Heart right ventricle (tissue), 16 donors: ENCODE measurements around the gene NDE1. TPM values are rescaled to one million over a fixed set of nuclear protein-coding genes. Genes with fewer than 3 reads are reported as not detected.

Experiments
- ATAC-seq, 8 donors: fragments of 200-7000 bp; cut with Tn5 transposase; one replicate each; pipeline ENCODE4 v1.9.1; 2020; ENCODE audit warnings: mild to moderate bottlenecking in 8 of 8, moderate library complexity in 8 of 8, moderate number of reproducible peaks in 1 of 8
- DNase-seq, 2 donors: peaks; one replicate each; pipeline ENCODE4 v3.0.0-alpha.2; 2020
- H3K27ac ChIP-seq, 10 donors: fragments of 200-600 bp; sonication (generic) in 2 of 10; one replicate each; pipeline versions ENCODE4 v1.5.0 to v1.8.0; 2020 to 2022; ENCODE audit warnings: mild to moderate bottlenecking in 3 of 10
- H3K27me3 ChIP-seq, 7 donors: fragments of 200-600 bp; one replicate each; pipeline ENCODE4 v1.8.0; 2021 to 2022; ENCODE audit warnings: mild to moderate bottlenecking in 2 of 7
- H3K36me3 ChIP-seq, 9 donors: fragments of 200-600 bp; sonication (generic) in 1 of 9; one replicate each; pipeline versions ENCODE4 v1.5.0 to v1.8.0; 2020 to 2022; ENCODE audit warnings: mild to moderate bottlenecking in 2 of 9
- H3K4me1 ChIP-seq, 9 donors: fragments of 200-600 bp; sonication (generic) in 1 of 9; one replicate each; pipeline versions ENCODE4 v1.5.0 to v1.8.0; 2020 to 2022; ENCODE audit warnings: mild to moderate bottlenecking in 4 of 9
- H3K4me3 ChIP-seq, 10 donors: fragments of 200-600 bp; sonication (generic) in 2 of 10; one replicate each; pipeline versions ENCODE4 v1.5.0 to v1.8.0; 2020 to 2022; ENCODE audit warnings: mild to moderate bottlenecking in 7 of 10, moderate library complexity in 2 of 10
- H3K9me3 ChIP-seq, 11 donors: fragments of 200-600 bp in 10 of 11; sonication (generic) in 2 of 11; one replicate each; pipeline versions ENCODE4 v1.5.0 to v1.8.0; 2013 to 2022; ENCODE audit warnings: mild to moderate bottlenecking in 2 of 11, control low read depth in 1 of 11, moderate library complexity in 1 of 11
- CTCF ChIP-seq, 9 donors: fragments of 200-600 bp; sonication (generic) in 2 of 9; IDR thresholded peaks; one replicate each; pipeline versions ENCODE4 v1.5.0 to v1.8.0; 2021 to 2022; ENCODE audit warnings: antibody characterized with exemption in 9 of 9, mild to moderate bottlenecking in 5 of 9, moderate library complexity in 1 of 9
- WGBS, 2 donors: extraction: QIAGEN DNeasy Blood & Tissue Kit; methylation state at CpG; one replicate each; pipeline ENCODE4 v1.1.7; 2013; ENCODE audit warnings: inconsistent platforms in 1 of 2; 5-methylcytosine and 5-hydroxymethylcytosine counted together
- intact Hi-C, 10 donors: fragments of 100-400 bp; cut with DNase I; formaldehyde crosslinking; loops; one replicate each; pipeline versions ENCODE4 v1.11.1 to v1.14.2; 2022
- polyA plus RNA-seq, 2 donors: library from polyadenylated mRNA; stranded (reverse); fragments of 200-250 nt; gene quantifications; one replicate each; pipeline ENCODE4 v1.2.3, GENCODE V29; 2013
- total RNA-seq, 10 donors: library from RNA; stranded (reverse); fragmentation: NEBNext Ultra II Directional in 3 of 10; extraction: Animal tissue kit (Norgen Biotek cat#: 25700) in 3 of 10; gene quantifications; one replicate each; pipeline versions ENCODE4 v1.2.1 to v1.2.4, GENCODE V29; 2021 to 2023
- donor health status: Arrhythmogenic right ventricular cardiomyopathy.
- donor health status: ischemic (EF 13 %, LVEDD 7.1; RV severe dilation, severe dysfunction).
- donor health status: healthy with polysubstance abuse.
- donor health status: DM: no; HTN: yes; CAD: no.
- donor health status: DM: no; HTN: no; CAD: no.
- donor health status: ischemic (EF 25% LVEDD 6.9; RV normal size, moderate dysfunction).
- donor health status: ischemic (EF 25% LVEDD 5.7; RV mildly dilated, moderate dysfunction).
- donor health status: healthy.
- donor health status: DM: yes; HTN: yes; CAD: no.
- donor health status: Ischemic cardiomyopathy.
- donor health status: ischemic (EF 35%, LVEDD 5.7; RV mildly dilated, moderate dysfunction).
- donor health status: nonischemic (EF 11% LVEDD 7.7; RV severe dilation, severe dysfunction).
- donor health status: DM: yes; HTN: yes; CAD: no.
- donor health status: PGD.
- donor health status: ischemic (EF 29% LVEDD 5.4; RV normal size, mild dysfunction).
- donor health status: nonischemic (EF 23%, LVEDD 6.1; RV moderate dilation, normal function).

NDE1 gene
- total and polyA plus RNA-seq, 12 donors = 6.0 to 29.0 (median 18.6) TPM

- H3K27me3 ChIP-seq = no peaks in the 10 kb centered on the region
- no peak for DNase-seq
- H3K27ac ChIP-seq = no peak overlapping the region
- no peak for ATAC-seq
- H3K4me1 ChIP-seq = peaks cover 0 to 14% (median 0%) of the 10 kb centered on the region in 9 donors
- WGBS, 2 donors = 71 to 77% methylated on average over 12 of the region's 12 CpGs
- H3K9me3 ChIP-seq = no peaks in the 10 kb centered on the region
- intact Hi-C loops = loop anchor here in 6 of 10 donors (5.0 to 10.0 kb wide), 5 partner anchors 63 to 286 kb away; partner anchors contain the start of gene MARF1 (in 1 of the 6)
- peaks cover 0 to 55% (median 9%) of the 10 kb centered on the region in 9 donors for H3K36me3 ChIP-seq
- TF ChIP-seq CTCF (IDR thresholded peaks at IDR 0.05) = no peak
- no peak overlapping the region for H3K4me3 ChIP-seq
Observed at GRCh38 chr16:15708096-15708495, 58.1 kb downstream of the NDE1 start.

- WGBS, 2 donors = 92% methylated on average over 7 of the region's 7 CpGs
- no peak overlapping the region for H3K27ac ChIP-seq
- no peaks in the 10 kb centered on the region for H3K9me3 ChIP-seq
- intact Hi-C loops = loop anchor here in 6 of 10 donors (5.0 to 10.0 kb wide), 5 partner anchors 64 to 287 kb away; partner anchors contain the start of gene MARF1 (in 1 of the 6)
- no peaks in the 10 kb centered on the region for H3K27me3 ChIP-seq
- peaks cover 0 to 62% (median 9%) of the 10 kb centered on the region in 9 donors for H3K36me3 ChIP-seq
- no peak overlapping the region for H3K4me3 ChIP-seq
- no peak for TF ChIP-seq CTCF (IDR thresholded peaks at IDR 0.05)
- DNase-seq (no peak), ATAC-seq (no peak)
- peaks cover 0 to 12% (median 0%) of the 10 kb centered on the region in 9 donors for H3K4me1 ChIP-seq
Observed at GRCh38 chr16:15708997-15709396, 59.0 kb downstream of the NDE1 start.

GRCh38 chr16:15714393-15715172 lies 64.5 kb downstream of the NDE1 start:
- ATAC-seq = no peak
- DNase-seq = no peak
- no peaks in the 10 kb centered on the region for H3K9me3 ChIP-seq
- peaks cover 0 to 76% (median 16%) of the 10 kb centered on the region in 9 donors for H3K36me3 ChIP-seq
- no peak for TF ChIP-seq CTCF (IDR thresholded peaks at IDR 0.05)
- no peaks in the 10 kb centered on the region for H3K4me1 ChIP-seq
- no peak overlapping the region for H3K4me3 ChIP-seq
- no peak overlapping the region for H3K27ac ChIP-seq
- 88 to 91% methylated on average over 29 of the region's 29 CpGs for WGBS, 2 donors
- no peaks in the 10 kb centered on the region for H3K27me3 ChIP-seq
- intact Hi-C loops = loop anchor here in 1 of 10 donors (10.0 kb wide), 1 partner anchor 290 kb away; no protein-coding TSS in a partner anchor

- TF ChIP-seq CTCF (IDR thresholded peaks at IDR 0.05) = no peak
- Histone ChIP-seq H3K9me3 (no peaks in the 10 kb centered on the region), H3K27ac (no peak overlapping the region), H3K4me1 (no peaks in the 10 kb centered on the region), H3K36me3 (peaks cover 0 to 76% (median 16%) of the 10 kb centered on the region in 9 donors), H3K27me3 (no peaks in the 10 kb centered on the region), H3K4me3 (no peak overlapping the region)
- ATAC-seq = no peak
- DNase-seq = no peak
- intact Hi-C loops = loop anchor here in 1 of 10 donors (10.0 kb wide), 1 partner anchor 290 kb away; no protein-coding TSS in a partner anchor
- WGBS, 2 donors = 95 to 98% methylated on average over 5 of the region's 5 CpGs
Observed at GRCh38 chr16:15715221-15715620, 65.2 kb downstream of the NDE1 start.
